ENCODE measurements around the gene STK32C.

DNA sequence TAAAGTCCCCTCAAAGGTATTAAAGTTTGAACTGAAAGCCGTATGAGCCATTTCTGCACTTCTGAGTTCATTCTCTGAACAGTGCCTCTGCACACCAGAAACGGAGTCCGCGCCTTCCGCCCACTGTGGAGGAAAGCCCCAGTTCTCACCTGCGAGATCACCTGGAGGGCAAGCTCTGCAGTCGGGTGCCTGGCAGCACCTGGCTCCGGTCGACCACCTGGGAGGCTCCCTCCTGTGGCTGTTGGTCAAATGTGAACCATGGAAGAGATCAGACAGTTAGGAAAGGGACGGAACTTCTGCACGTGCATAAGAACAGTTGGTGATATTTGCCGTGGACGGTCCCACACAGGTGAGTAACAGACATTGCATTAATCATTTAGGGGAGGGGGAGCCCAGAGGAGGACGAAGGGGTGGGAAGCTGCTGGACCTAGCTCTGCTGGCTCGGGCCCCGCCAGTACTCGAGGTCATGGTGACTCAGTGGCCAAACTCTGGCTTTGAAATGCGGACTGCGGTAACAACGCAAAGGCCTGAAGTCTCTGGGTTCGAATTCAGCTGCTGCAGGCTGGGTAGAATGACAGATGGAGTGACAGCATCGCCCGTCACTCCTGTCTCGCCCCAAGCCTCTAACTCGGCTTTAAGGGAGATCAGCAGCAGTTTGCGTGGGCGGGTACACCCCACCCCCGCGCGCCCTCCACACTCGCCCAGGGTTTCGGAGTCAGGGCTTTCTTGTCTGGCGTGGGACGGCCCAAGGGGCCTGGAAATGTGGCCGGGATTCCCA, 122.7 kb downstream of the STK32C start:
- TF ChIP-seq CTCF (IDR thresholded peaks at IDR 0.05 in 4 of 5, conservative IDR thresholded peaks at IDR 0.05 in 1 of 5) = no peak
- no peak for TF ChIP-seq POLR2A (IDR thresholded peaks at IDR 0.05)

All from gastrocnemius medialis (tissue), 4 donors.